ENCODE data around the gene CDKN2D.

Gene CDKN2D

GRCh38 chr19:10520652-10521318 is 48.0 kb downstream of the CDKN2D start:
- DNase-seq (ENCODE audit: low read depth) = no peak

DNA sequence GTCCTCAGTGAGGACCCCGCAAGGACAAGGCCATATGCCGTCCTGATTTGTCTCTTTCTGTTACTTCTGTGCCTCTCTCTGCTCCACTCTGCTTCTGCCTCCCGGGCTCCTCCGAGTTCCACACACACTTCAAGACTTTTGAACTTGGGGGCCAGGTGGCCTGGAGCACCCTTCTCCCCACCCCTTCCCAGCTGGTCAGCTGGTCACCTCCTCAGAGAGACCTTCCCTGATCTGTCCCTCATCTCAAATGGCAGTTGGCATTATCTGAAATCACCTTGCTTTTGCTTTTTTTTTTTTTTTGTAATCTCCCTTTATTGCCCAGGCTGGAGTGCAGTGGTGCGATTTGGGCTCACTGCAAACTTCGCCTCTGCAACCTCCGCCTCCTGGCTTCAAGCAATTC is 49.4 kb downstream of the CDKN2D start:
- no peak for DNase-seq (ENCODE audit: low read depth)

- DNase-seq (ENCODE audit: low read depth) = no peak
Measured at GRCh38 chr19:10518444-10519361, 50.1 kb downstream of the CDKN2D start.

DNA sequence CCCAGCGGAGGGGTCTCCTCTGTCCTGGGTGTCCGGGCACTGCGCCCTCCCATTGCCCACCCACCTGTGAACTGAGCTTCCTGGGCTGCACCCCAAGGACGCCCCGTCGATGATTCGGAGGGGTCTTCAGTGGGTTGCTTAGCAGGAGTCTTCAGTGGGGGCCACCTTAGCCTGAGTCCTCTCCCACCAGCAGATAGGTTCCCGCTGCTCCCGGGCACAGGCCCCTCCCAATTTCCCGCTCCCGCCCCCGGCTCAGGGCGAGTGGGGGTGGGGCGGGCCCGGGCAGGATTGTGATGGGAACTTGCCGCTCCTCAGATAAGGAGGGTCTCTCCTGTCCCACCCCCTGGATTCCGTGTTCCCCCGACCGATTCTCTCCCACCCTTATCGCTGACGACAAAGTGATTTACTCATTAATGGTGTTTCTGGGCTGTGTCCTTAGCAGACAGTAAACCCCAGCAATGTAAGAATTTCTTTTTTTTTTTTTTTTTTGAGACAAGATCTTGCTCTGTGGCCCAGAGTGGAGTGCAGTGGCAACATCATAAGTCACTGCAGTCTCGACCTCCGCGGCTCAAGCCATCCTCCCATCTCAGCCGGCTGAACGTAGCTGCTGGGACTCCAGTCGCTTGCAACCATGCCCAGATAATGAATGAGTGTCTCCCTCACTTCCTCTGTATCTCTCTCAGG is 50.9 kb downstream of the CDKN2D start:
- DNase-seq (ENCODE audit: low read depth) = no peak

DNA sequence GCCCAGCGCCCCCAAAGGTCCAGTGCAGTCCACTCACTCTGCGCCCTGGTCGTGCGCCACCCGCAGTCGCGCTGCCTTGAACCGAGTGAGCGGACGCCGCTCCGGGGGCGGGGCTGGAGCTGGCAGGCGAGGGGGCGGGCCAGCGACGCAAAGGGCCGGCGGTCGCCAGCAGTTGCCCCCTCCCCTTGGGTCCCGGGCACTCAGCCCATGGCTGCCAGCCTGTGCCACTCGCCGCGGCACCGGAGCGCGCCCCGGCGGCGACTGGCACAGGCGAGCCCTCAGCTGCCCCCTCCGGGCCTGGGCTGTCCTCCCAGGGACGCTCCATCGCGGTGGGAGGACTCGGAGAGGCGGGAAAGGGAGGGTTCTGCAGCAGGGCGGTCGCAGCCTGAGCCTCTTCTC is 51.4 kb downstream of the CDKN2D start, which contains the start of gene S1PR5:
Gene S1PR5 (minus strand): TSS at position 87 of the 399 bp plus-strand sequence. CDS start 2,436 bp downstream, outside the sequence.
- no peak for DNase-seq (ENCODE audit: low read depth)

DNA sequence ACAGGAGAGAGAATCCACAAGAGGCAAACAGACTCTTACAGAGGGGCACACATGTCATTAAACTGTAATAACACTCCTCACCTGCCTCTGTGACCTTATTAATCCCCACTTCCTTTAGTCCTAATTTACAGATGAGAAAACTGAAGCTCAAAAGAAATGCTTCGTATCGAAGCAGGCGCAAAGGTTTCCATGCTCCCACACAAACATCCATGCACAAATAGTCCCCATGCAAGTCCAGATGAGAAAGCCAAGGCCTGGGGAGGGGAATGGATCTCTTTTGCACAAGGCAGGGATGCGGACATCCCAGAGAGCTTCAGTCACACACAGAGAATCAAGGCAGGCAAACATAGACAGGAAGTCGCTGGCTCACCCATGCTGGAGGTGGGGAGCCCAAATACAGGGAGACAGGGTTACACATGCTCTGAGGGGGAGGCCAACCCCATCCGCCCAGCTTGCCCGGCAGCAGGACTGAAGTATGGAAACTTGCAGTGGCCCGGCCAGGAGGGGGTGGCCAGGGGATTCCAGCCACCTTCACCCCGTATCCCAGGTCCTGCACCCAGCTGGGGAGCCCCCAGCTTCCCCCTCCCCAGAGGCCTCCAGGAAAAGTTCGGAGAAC is 52.0 kb downstream of the CDKN2D start:
- no peak for DNase-seq (ENCODE audit: low read depth)

All from fibroblast of gingiva (primary cell).